GM18517 (cell line): Measurements from ENCODE around the gene RSPH4A.
"Not testable (repeated sequence)": the region's sequence is repeated elsewhere in the genome, so short reads cannot be mapped to it uniquely, and the experiment has no call there.

Source experiments
- ATAC-seq: cut with Tn5 transposase; IDR thresholded peaks from one replicate; pipeline ENCODE4 v1.9.1; 2021; ENCODE audit warnings: mild to moderate bottlenecking, moderate library complexity; ENCODE audit not compliant: unreplicated experiment

Gene RSPH4A

DNA sequence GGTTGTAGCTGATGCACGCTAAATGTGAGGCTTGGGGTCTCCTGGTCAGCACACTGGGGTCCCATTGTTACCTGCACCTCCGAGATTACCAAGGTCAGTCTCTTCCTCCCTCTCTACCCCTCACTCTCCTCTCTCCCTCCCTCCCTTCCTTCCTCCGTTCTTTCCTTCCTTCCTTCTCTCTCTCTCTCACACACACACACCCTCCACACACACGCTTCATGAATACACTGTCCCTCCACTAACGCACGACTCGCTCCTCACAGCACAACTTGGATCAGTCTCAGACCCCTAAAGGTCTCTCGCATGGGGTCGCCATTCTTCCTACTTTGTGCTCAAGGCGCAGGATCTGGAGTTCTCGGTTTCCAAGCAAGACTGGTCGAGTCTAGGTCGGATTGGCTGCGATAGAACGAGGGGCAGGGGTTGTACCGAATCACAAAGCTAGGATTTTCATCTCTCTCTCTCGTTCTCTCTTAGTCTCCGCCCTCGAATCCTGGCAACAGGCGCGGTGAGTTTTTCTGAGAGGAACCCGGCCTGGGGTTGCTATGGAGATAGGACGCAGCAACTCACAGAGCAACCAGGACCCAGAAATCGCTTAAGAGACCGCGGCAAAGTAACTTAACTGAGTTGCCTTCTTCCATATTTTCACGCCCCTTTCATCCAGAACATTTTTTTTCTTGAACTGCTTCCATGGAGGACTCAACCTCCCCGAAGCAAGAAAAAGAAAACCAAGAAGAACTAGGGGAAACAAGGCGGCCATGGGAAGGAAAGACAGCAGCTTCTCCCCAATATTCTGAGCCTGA lies at the start of gene RSPH4A:
Gene RSPH4A (plus strand): TSS at position 543 of the 800 bp plus-strand sequence. CDS start 145 bp downstream, at position 688.
- peak; percentile 98 for ATAC-seq

DNA sequence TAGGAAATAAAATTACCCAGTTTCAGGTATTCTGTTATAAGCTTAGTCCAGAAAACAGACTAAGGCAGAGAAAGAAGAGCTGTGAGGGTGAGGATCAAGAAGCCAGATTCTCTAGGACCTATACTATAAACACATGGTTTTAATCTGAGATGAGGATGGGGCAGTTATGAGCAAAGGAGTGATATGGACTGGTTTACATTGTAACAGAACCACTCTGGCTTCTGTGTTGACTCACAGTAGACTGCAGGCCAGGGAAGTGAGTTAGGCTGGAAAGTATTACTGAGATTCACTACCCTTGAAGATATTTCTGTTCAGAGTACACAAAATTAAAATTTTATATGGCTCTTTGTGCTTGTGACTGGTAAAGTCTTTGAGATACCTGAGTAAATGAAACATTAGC lies 48.2 kb upstream of the RSPH4A start:
- ATAC-seq: no peak

- ATAC-seq: no peak
These were observed 47.2 kb upstream of the RSPH4A start for GRCh38 chr6:116568821-116569755.

DNA sequence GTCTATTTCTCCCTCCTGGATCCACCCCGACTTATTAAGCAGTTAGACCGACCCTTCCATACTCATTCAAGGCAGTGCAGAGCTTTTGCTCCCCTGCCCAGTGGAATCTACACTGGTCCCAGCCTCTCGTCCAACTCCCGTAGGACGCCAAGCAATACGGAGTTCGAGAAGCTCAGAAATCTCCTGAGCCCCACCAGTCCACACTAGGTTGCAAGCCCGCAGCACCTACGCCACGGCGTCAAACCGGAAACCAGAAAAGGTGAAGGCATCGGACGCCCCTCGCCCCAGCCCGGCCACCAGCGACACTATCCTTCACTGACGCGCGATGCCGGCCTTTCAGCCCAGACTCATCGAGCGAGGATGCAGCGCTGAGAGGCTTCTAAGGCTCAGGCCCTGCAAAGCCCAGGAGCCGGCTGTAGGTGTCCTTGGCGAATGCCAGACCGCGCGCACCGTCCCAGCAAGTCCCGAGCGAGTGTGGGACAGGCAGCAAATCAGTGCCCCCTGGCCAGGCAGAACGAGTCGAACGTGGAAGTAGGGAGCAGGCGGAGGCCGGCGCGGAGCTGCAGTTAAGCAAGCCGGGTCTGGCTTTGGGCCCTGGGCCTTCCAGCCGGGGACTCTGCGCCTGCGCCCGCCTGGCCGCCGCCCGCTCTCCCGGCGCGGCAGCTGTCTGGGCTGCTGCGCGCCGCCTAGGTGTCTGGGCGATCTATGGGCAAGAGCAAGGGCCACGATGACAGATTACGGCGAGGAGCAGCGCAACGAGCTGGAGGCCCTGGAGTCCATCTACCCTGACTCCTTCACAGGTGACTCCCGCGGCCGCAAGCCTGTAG lies 45.2 kb upstream of the RSPH4A start, which contains the start of gene RWDD1:
Gene RWDD1 (plus strand): TSS at position 649 of the 827 bp plus-strand sequence. CDS start 79 bp downstream, at position 728.
- ATAC-seq: peak; percentile 97

DNA sequence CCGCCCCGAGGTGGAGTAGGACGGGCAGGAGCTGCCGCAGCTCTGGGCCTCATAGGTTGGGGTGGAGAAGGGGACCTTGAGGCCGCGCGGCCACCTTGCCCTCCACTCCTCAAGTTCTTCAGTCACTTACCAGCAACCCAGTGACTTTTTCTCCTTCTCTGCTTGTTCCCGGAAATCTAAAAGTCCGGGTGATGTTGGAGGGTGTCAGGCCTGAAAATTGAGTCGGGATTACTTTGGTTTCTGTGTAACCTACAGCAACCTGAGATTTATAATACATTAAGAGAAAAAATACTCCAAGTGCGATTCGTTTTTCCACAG lies 44.6 kb upstream of the RSPH4A start:
- ATAC-seq: no peak

- ATAC-seq: no peak
These were observed 44.1 kb upstream of the RSPH4A start for GRCh38 chr6:116572162-116572561.

DNA sequence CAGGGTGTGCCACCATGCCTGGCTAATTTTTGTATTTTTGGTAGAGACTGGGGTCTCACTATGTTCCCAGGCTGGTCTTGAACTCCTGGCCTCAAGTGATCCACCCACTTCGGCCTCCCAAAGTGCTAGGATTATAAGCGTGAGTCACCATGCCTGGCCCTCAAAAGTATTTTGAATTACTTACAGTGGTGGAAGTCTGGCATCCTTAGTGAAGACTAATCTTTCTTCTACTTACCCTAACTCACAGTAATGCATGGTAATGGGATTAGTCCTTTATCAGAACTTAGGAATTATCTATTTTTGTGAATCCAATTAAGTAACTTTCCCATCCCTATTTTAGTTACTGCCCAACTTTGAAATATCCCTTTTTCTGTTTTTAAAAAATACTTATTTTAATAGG lies 41.1 kb upstream of the RSPH4A start:
- ATAC-seq: no peak

GRCh38 chr6:116577486-116577885 lies 38.8 kb upstream of the RSPH4A start:
- ATAC-seq: no peak

GRCh38 chr6:116578335-116578734 lies 37.9 kb upstream of the RSPH4A start:
- ATAC-seq: no peak

DNA sequence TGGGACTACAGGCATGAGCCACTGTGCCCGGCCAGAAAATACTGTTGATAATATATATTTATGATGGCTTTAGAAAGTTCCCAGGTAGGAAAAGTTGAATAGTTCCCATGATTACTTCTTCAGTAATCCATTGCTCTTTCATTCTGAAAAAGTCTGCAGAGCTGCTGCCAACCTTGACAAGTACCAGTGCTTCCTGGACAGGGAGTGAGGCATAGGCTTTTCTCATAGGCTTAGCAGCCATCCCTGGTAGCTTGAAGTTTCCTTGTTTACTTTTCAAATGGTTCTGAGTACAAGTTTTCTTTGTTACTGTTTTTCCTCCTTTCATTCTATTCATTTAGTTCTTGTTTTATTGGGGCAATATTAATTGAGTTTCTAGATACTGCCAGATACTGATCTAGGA lies 37.1 kb upstream of the RSPH4A start:
- no peak for ATAC-seq

DNA sequence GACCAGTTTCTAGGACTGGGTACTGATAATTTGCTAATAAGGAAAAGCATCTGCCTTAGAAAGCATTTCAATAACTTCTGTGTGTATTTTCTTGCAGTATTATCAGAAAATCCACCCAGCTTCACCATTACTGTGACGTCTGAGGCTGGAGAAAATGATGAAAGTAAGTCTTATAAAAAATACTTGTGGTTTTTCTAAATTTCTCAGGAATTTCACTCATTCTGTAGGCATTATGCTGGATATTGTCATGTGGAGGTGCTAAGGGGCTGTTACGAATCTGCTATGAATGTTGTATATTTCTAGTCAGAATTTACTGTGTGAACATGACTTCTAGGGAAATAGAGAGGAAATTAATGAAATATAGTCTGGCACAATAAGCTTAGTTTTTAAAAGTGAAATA lies 36.1 kb upstream of the RSPH4A start:
- no peak for ATAC-seq

DNA sequence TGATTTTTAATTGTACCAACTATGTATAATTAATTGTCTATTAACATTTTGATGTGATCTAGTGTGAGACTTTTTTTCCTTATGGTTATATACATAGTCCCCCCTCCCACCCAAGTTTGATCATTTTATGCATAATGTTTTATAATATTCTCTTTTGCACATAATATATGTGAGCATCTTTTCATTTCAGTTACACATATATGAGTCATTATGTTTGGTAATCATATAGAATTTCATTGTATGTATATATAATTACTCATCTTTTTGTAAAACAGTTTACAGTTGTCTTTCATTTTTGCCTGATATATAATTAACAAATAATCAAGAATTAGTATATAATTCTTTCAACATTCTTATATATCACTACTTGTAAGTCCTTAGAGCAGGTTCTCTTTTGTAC lies 30.0 kb upstream of the RSPH4A start:
- no peak for ATAC-seq

GRCh38 chr6:116586738-116587137 lies 29.5 kb upstream of the RSPH4A start:
- ATAC-seq: no peak

- no peak for ATAC-seq
These were observed 21.0 kb upstream of the RSPH4A start for GRCh38 chr6:116595247-116595646.

DNA sequence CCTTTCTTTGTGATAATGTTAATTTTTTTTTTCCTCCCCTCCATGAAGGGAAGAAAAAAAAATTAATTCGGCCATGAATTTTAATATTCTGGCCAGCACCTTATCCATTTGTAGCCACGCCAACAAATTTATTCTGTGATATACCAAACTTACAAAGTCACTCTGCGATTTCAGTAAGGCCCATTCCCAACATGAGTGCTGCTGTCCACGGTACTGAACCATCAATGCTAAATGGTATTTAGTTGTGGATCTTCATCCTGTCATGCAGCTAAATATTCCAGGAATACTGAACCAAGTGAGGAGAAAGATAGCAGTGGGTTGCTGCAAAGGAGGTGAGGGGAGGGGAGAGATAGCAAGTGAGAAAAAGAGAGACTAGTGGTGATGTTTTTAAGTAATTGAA lies 19.5 kb upstream of the RSPH4A start:
- ATAC-seq: no peak

DNA sequence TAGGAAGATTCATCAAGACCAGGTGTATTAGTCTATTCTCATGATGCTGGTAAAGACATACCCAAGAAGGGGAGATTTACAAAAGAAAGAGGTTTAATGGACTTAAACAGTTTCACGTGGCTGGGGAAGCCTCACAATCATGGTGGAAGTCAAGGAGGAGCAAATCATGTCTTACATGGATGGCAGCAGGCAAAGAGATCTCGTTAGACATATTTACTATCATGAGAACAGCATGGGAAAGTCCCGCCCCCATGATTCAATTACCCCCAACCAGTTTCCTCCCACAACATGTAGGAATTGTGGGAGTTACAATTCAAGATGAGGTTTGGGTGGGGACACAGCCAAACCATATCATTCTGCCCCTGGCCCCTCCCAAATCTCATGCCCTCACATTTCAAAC lies 12.4 kb upstream of the RSPH4A start:
- ATAC-seq: not testable (repeated sequence)

DNA sequence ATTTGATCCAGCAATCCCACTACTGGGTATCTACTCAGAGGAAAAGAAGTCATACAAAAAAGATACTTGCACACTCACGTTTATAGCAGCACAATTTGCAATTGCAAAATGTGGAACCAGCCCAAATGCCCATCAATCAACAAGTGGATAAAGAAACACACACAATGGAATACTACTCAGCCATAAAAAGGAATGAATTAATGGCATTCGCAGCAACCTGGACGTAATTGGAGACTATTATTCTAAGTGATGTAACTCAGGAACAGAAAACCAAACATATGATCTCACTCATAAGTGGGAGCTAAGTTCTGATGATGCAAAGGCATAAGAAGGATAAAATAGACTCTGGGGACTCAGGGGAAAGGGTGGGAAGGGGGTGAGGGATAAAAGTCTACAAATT lies 11.4 kb upstream of the RSPH4A start:
- ATAC-seq: not testable (repeated sequence)

- no peak for ATAC-seq
These were observed 10.3 kb upstream of the RSPH4A start for GRCh38 chr6:116605935-116606334.

- ATAC-seq: no peak
These were observed 5.2 kb upstream of the RSPH4A start for GRCh38 chr6:116611056-116611455.

- no peak for ATAC-seq
These were observed 416 bp downstream of the RSPH4A start for GRCh38 chr6:116616737-116617053.
